HepG2 (cell line): ENCODE results near the gene RERE. TPM values are rescaled to one million over a fixed set of nuclear protein-coding genes. Genes with fewer than 3 reads are reported as not detected.

ENCODE experiments used
- AFF4 ChIP-seq: sonication (generic); formaldehyde crosslinking; IDR thresholded peaks from 2 replicates; pipeline ENCODE4 v1.4.0; 2020; ENCODE audit warnings: missing genetic modification reagents
- AGO2 ChIP-seq: fragments of 200-400 bp; formaldehyde crosslinking; optimal IDR thresholded peaks from 2 replicates; pipeline ENCODE3; 2017; ENCODE audit warnings: mild to moderate bottlenecking, low read depth, low read length, moderate library complexity
- CBX1 ChIP-seq: IDR thresholded peaks from one replicate; pipeline ENCODE4 v1.6.1; 2016; ENCODE audit warnings: antibody characterized with exemption, low read depth
- CTCF ChIP-seq: sonication (generic); formaldehyde crosslinking; IDR thresholded peaks from 2 replicates; pipeline ENCODE4 v1.5.0; 2020; ENCODE audit warnings: mild to moderate bottlenecking, missing genetic modification reagents, moderate library complexity
- FLYWCH1 ChIP-seq: sonication (generic); formaldehyde crosslinking; IDR thresholded peaks from 2 replicates; pipeline ENCODE4 v1.8.1; 2023; ENCODE audit warnings: mild to moderate bottlenecking, missing genetic modification reagents
- HNRNPLL ChIP-seq: fragments of 200-400 bp; formaldehyde crosslinking; IDR thresholded peaks from 2 replicates; pipeline ENCODE4 v1.6.1; 2017; ENCODE audit warnings: mild to moderate bottlenecking, low read depth, low read length; ENCODE audit not compliant: poor library complexity, severe bottlenecking
- LRRFIP1 ChIP-seq: sonication (generic); formaldehyde crosslinking; conservative IDR thresholded peaks from 2 replicates; pipeline ENCODE4 v1.4.0; 2020; ENCODE audit warnings: missing genetic modification reagents
- NR2F2 ChIP-seq: IDR thresholded peaks from 2 replicates; pipeline ENCODE4 v1.6.1; 2012; ENCODE audit warnings: low read depth, inconsistent platforms, borderline replicate concordance
- NR3C1 ChIP-seq: sonication (generic); formaldehyde crosslinking; IDR thresholded peaks from 2 replicates; pipeline ENCODE4 v1.4.0; 2020; ENCODE audit warnings: missing genetic modification reagents
- POLR2AphosphoS5 ChIP-seq: IDR thresholded peaks from 2 replicates; pipeline ENCODE4 v1.6.1; 2012; ENCODE audit warnings: low read depth, low read length
- SP2 ChIP-seq: sonication (generic); formaldehyde crosslinking; IDR thresholded peaks from 2 replicates; pipeline ENCODE4 v1.5.1; 2020; ENCODE audit warnings: mild to moderate bottlenecking, missing genetic modification reagents
- TAF1 ChIP-seq: sonication (generic); formaldehyde crosslinking; IDR thresholded peaks from 2 replicates; pipeline ENCODE4 v1.4.0; 2020; ENCODE audit warnings: missing genetic modification reagents
- TFAP4 ChIP-seq: sonication (generic); IDR thresholded peaks from 2 replicates; pipeline ENCODE4 v1.6.1; 2016; ENCODE audit warnings: low read depth, borderline replicate concordance
- TRIM24 ChIP-seq: sonication (generic); formaldehyde crosslinking; IDR thresholded peaks from 2 replicates; pipeline ENCODE4 v1.8.0; 2022; ENCODE audit warnings: mild to moderate bottlenecking, missing genetic modification reagents
- XBP1 ChIP-seq: sonication (generic); formaldehyde crosslinking; IDR thresholded peaks from 2 replicates; pipeline ENCODE4 v1.5.0; 2020; ENCODE audit warnings: missing genetic modification reagents
- ZBTB38 ChIP-seq: sonication (generic); formaldehyde crosslinking; IDR thresholded peaks from 2 replicates; pipeline ENCODE4 v1.5.1; 2020; ENCODE audit warnings: mild to moderate bottlenecking, missing genetic modification reagents
- ZFY ChIP-seq: sonication (generic); formaldehyde crosslinking; IDR thresholded peaks from 2 replicates; pipeline ENCODE4 v1.4.0; 2020; ENCODE audit warnings: missing genetic modification reagents
- ZNF414 ChIP-seq: sonication (generic); formaldehyde crosslinking; IDR thresholded peaks from 2 replicates; pipeline ENCODE4 v1.5.0; 2020; ENCODE audit warnings: missing genetic modification reagents
- ZNF547 ChIP-seq: sonication (generic); formaldehyde crosslinking; IDR thresholded peaks from 2 replicates; pipeline ENCODE4 v1.5.1; 2020; ENCODE audit warnings: mild to moderate bottlenecking, missing genetic modification reagents
- ZNF607 ChIP-seq: sonication (generic); formaldehyde crosslinking; IDR thresholded peaks from 2 replicates; pipeline ENCODE4 v1.5.1; 2020; ENCODE audit warnings: missing genetic modification reagents, mild to moderate bottlenecking, borderline replicate concordance
- ZNF879 ChIP-seq: sonication (generic); formaldehyde crosslinking; IDR thresholded peaks from 2 replicates; pipeline ENCODE4 v1.8.1; 2023; ENCODE audit warnings: missing genetic modification reagents
- polyA plus RNA-seq, 8 experiments: library from polyadenylated mRNA; depleted of rRNA in 3 of 8; stranded (reverse) in 7 of 8; unstranded in 1 of 8; fragments of >200 nt; fragmentation: Illumina TruSeq in 4 of 8; extraction: Trizol in 4 of 8; gene quantifications; 2 replicates each; pipeline versions ENCODE4 v1.2.1 to v1.2.3, GENCODE V29; 2011 to 2016; ENCODE audit warnings: low read depth in 4 of 8, missing spikeins in 1 of 8, mixed read lengths in 1 of 8; ENCODE audit not compliant: insufficient read depth in 1 of 8
- total RNA-seq, 5 experiments: library from RNA; depleted of rRNA; stranded (reverse); fragments of >200 nt; fragmentation: Illumina TruSeq; extraction: Trizol; gene quantifications; 2 replicates each; pipeline ENCODE4 v1.2.3, GENCODE V29; 2016; ENCODE audit warnings: low read depth in 1 of 5

The RERE gene
- total and polyA plus RNA-seq, 2 of the 13 experiments (the other 11 are each of a cell fraction or from before 2014, with no cell fraction given) = 18.3 to 21.9 TPM

GRCh38 chr1:8862528-8862927 is 45.1 kb upstream of the RERE start (continued):
- TF ChIP-seq LRRFIP1 (CRISPR knock-in tag) (no peak), FLYWCH1 (0 out of 2 replicates have a peak, but pooled peaks have one; percentile 53), AGO2 (peak; percentile 71), ZBTB38 (CRISPR knock-in tag) (peak; percentile 88), TFAP4 (peak; percentile 38; the same call in 1 of the 2 replicates), CTCF (CRISPR knock-in tag) (peak; percentile 69), HNRNPLL (no peak), NR2F2 (no peak), ZFY (0 out of 2 replicates have a peak, but pooled peaks have one; percentile 53), ZNF607 (CRISPR knock-in tag) (0 out of 2 replicates have a peak, but pooled peaks have one; percentile 25), XBP1 (CRISPR knock-in tag) (no peak), ZNF547 (CRISPR knock-in tag) (no peak), POLR2AphosphoS5 (peak; percentile 49; the same call in 1 of the 2 replicates), TRIM24 (no peak), ZNF414 (CRISPR knock-in tag) (no peak), SP2 (CRISPR knock-in tag) (no peak), NR3C1 (CRISPR knock-in tag) (no peak), CBX1 (peak; percentile 61), AFF4 (CRISPR knock-in tag) (no peak), ZNF879 (CRISPR knock-in tag) (no peak), TAF1 (no peak)
